SK-N-SH (cell line): ENCODE measurements around the gene ROBO1.

Source experiments
- EZH2phosphoT487 ChIP-seq: fragments of 200-600 bp; sonication (generic); IDR thresholded peaks from 2 replicates; pipeline ENCODE4 v1.6.1; 2017; ENCODE audit warnings: low read depth, mixed run types, mild to moderate bottlenecking, antibody characterized with exemption, moderate library complexity, borderline replicate concordance
- FOXM1 ChIP-seq: IDR thresholded peaks from 2 replicates; pipeline ENCODE4 v1.4.0; 2012; ENCODE audit warnings: low read depth, mild to moderate bottlenecking
- GATA2 ChIP-seq: sonication (generic); formaldehyde crosslinking; IDR thresholded peaks from 2 replicates; pipeline ENCODE4 v1.5.0; 2020; ENCODE audit warnings: mild to moderate bottlenecking, missing genetic modification reagents
- POLR2AphosphoS5 ChIP-seq: IDR thresholded peaks from 2 replicates; pipeline ENCODE4 v1.6.1; 2012; ENCODE audit warnings: low read depth, low read length
- RAD21 ChIP-seq: IDR thresholded peaks from 2 replicates; pipeline ENCODE4 v1.6.1; 2012; ENCODE audit warnings: mild to moderate bottlenecking, low read length
- RFX5 ChIP-seq: IDR thresholded peaks from 2 replicates; pipeline ENCODE4 v1.6.1; 2012; ENCODE audit warnings: mild to moderate bottlenecking, improper control_type of control experiment, low read length
- TAF1 ChIP-seq: IDR thresholded peaks from 2 replicates; pipeline ENCODE4 v1.6.1; 2012; ENCODE audit warnings: low read depth, mild to moderate bottlenecking, low read length, moderate library complexity, borderline replicate concordance
- TF ChIP-seq, protein P1 (sequence below): fragments of 200-600 bp; sonication (generic); IDR thresholded peaks from 2 replicates; pipeline ENCODE4 v1.6.1; 2017; ENCODE audit warnings: antibody characterized with exemption, mild to moderate bottlenecking, moderate library complexity
- TF ChIP-seq, protein P2 (sequence below): fragments of 150-350 bp; IDR thresholded peaks from 2 replicates; pipeline ENCODE4 v1.6.1; 2016; ENCODE audit warnings: mild to moderate bottlenecking, low read depth, low read length
- TF ChIP-seq, protein P3 (sequence below): IDR thresholded peaks from 2 replicates; pipeline ENCODE4 v1.6.1; 2012; ENCODE audit warnings: mild to moderate bottlenecking, low read depth, low read length, moderate library complexity
- TF ChIP-seq, protein P4 (sequence below): IDR thresholded peaks from 2 replicates; pipeline ENCODE4 v1.4.0; 2012; ENCODE audit warnings: low read depth, borderline replicate concordance

DNA sequence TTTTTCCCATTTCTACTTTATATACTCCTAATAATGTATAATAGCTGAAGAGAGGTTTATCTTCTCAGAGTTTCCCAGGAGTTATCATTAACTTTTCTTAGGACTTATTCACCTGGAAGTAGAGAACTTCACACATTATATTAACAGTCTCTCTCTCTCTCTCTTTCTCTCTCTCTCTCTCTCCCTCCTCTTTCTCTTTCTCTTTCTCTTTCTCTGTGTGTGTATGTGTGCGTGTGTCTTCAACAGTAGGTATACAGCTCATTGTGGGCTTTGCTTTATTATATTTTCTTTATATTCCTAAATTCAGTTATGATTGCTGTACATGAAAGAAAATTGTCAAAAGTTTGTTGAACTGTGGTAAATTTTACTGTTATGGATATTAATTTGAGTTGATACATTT is 353.8 kb downstream of the ROBO1 start:
- TF ChIP-seq GATA2 (CRISPR knock-in tag): no peak
- TF ChIP-seq TAF1: no peak
- TF ChIP-seq POLR2AphosphoS5: no peak
- TF ChIP-seq, protein P1, sequence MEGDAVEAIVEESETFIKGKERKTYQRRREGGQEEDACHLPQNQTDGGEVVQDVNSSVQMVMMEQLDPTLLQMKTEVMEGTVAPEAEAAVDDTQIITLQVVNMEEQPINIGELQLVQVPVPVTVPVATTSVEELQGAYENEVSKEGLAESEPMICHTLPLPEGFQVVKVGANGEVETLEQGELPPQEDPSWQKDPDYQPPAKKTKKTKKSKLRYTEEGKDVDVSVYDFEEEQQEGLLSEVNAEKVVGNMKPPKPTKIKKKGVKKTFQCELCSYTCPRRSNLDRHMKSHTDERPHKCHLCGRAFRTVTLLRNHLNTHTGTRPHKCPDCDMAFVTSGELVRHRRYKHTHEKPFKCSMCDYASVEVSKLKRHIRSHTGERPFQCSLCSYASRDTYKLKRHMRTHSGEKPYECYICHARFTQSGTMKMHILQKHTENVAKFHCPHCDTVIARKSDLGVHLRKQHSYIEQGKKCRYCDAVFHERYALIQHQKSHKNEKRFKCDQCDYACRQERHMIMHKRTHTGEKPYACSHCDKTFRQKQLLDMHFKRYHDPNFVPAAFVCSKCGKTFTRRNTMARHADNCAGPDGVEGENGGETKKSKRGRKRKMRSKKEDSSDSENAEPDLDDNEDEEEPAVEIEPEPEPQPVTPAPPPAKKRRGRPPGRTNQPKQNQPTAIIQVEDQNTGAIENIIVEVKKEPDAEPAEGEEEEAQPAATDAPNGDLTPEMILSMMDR: no peak
- TF ChIP-seq, protein P2, sequence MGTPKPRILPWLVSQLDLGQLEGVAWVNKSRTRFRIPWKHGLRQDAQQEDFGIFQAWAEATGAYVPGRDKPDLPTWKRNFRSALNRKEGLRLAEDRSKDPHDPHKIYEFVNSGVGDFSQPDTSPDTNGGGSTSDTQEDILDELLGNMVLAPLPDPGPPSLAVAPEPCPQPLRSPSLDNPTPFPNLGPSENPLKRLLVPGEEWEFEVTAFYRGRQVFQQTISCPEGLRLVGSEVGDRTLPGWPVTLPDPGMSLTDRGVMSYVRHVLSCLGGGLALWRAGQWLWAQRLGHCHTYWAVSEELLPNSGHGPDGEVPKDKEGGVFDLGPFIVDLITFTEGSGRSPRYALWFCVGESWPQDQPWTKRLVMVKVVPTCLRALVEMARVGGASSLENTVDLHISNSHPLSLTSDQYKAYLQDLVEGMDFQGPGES: no peak
- TF ChIP-seq, protein P3, sequence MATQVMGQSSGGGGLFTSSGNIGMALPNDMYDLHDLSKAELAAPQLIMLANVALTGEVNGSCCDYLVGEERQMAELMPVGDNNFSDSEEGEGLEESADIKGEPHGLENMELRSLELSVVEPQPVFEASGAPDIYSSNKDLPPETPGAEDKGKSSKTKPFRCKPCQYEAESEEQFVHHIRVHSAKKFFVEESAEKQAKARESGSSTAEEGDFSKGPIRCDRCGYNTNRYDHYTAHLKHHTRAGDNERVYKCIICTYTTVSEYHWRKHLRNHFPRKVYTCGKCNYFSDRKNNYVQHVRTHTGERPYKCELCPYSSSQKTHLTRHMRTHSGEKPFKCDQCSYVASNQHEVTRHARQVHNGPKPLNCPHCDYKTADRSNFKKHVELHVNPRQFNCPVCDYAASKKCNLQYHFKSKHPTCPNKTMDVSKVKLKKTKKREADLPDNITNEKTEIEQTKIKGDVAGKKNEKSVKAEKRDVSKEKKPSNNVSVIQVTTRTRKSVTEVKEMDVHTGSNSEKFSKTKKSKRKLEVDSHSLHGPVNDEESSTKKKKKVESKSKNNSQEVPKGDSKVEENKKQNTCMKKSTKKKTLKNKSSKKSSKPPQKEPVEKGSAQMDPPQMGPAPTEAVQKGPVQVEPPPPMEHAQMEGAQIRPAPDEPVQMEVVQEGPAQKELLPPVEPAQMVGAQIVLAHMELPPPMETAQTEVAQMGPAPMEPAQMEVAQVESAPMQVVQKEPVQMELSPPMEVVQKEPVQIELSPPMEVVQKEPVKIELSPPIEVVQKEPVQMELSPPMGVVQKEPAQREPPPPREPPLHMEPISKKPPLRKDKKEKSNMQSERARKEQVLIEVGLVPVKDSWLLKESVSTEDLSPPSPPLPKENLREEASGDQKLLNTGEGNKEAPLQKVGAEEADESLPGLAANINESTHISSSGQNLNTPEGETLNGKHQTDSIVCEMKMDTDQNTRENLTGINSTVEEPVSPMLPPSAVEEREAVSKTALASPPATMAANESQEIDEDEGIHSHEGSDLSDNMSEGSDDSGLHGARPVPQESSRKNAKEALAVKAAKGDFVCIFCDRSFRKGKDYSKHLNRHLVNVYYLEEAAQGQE: no peak
- TF ChIP-seq FOXM1: no peak
- no peak for TF ChIP-seq RAD21
- no peak for TF ChIP-seq EZH2phosphoT487
- TF ChIP-seq, protein P4, sequence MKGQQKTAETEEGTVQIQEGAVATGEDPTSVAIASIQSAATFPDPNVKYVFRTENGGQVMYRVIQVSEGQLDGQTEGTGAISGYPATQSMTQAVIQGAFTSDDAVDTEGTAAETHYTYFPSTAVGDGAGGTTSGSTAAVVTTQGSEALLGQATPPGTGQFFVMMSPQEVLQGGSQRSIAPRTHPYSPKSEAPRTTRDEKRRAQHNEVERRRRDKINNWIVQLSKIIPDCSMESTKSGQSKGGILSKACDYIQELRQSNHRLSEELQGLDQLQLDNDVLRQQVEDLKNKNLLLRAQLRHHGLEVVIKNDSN: no peak
- no peak for TF ChIP-seq RFX5
